ENCODE data around the gene TUBGCP3. TPM values are rescaled to one million over a fixed set of nuclear protein-coding genes. Genes with fewer than 3 reads are reported as not detected.

Gene TUBGCP3
- total and polyA plus RNA-seq, 4 donors = 10.9 to 40.2 (median 26.9) TPM

DNA sequence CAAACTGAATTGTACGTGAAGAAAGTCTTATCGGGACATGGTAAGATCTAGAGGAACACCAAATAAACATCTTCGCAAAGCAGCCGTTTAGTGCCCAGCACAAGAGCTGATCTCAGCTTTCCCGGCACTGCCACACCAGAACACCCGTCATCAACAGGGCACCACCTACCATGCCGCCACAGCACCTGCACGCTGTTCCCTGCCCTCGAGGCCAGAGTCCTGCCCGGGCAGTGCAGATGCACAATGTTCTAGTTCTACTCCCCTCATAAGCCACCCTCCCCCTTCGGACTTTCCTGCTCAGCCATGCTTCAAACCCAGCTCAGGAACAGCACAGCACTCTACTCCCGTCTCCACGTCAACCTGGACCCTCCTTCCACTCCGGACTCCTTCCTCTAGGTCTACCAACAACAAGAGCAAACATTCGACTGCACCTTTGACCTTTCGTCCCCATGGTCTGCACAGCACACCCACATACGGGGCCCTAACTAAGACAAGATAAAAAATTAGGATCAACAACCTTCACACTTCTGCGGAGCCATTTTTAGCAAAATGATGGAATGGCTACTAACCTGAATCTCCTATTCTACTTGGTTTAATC is 25.1 kb downstream of the TUBGCP3 start:
- 91 to 93% methylated on average over 18 of the region's 18 CpGs for WGBS, 2 donors
- Histone ChIP-seq H3K27me3 (ENCODE audit: control insufficient read depth in 3 of 3, insufficient read depth in 3 of 3, low read length in 2 of 3) (no peaks in the 10 kb centered on the region), H3K36me3 (ENCODE audit: control insufficient read depth in 4 of 4, insufficient read depth in 4 of 4, low read length in 4 of 4) (peaks cover 5 to 36% (median 20%) of the 10 kb centered on the region in 4 donors), H3K4me1 (ENCODE audit: control insufficient read depth in 5 of 5, insufficient read depth in 5 of 5, low read length in 5 of 5) (no peaks in the 10 kb centered on the region), H3K9ac (ENCODE audit: insufficient read depth in 1 of 2, low read length in 2 of 2) (no peak overlapping the region), H3K4me3 (no peak overlapping the region), H3K9me3 (ENCODE audit: control insufficient read depth in 4 of 4, insufficient read depth in 3 of 4, low read length in 3 of 4) (no peaks in the 10 kb centered on the region), H3K27ac (ENCODE audit: low read depth in 1 of 2, low read length in 1 of 2) (no peak overlapping the region)
- TF ChIP-seq CTCF (IDR thresholded peaks at IDR 0.05; ENCODE audit: control extremely low read depth, extremely low read depth) = no peak
- ATAC-seq (ENCODE audit: insufficient read depth, low FRiP score) (no peak), DNase-seq (no peak)

DNA sequence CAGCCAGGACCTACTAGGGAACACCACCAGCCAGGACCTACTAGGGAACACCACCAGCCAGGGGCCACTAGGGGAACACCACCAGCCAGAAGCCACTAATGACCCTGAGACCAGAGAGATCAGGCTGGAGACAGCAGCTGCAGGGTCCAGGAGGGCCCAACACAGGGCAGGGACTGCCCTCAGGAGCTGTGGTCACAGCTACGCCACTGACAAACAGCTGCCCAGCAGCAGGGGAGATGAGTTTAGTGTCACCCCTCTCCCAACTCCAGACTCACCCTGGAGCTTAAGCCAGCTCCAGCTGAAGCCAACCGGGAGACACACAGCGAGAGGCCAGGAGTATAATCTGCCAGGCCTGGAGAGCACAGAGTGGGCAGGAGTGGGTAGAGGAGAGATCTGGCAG is 25.7 kb downstream of the TUBGCP3 start:
- DNase-seq (no peak), ATAC-seq (ENCODE audit: insufficient read depth, low FRiP score) (no peak)
- Histone ChIP-seq H3K9ac (ENCODE audit: insufficient read depth in 1 of 2, low read length in 2 of 2) (no peak overlapping the region), H3K27me3 (ENCODE audit: control insufficient read depth in 3 of 3, insufficient read depth in 3 of 3, low read length in 2 of 3) (no peaks in the 10 kb centered on the region), H3K4me3 (no peak overlapping the region), H3K36me3 (ENCODE audit: control insufficient read depth in 4 of 4, insufficient read depth in 4 of 4, low read length in 4 of 4) (peaks cover 6 to 38% (median 18%) of the 10 kb centered on the region in 4 donors), H3K4me1 (ENCODE audit: control insufficient read depth in 5 of 5, insufficient read depth in 5 of 5, low read length in 5 of 5) (no peaks in the 10 kb centered on the region), H3K9me3 (ENCODE audit: control insufficient read depth in 4 of 4, insufficient read depth in 3 of 4, low read length in 3 of 4) (no peaks in the 10 kb centered on the region), H3K27ac (ENCODE audit: low read depth in 1 of 2, low read length in 1 of 2) (no peak overlapping the region)
- TF ChIP-seq CTCF (IDR thresholded peaks at IDR 0.05; ENCODE audit: control extremely low read depth, extremely low read depth) = no peak
- 98 to 100% methylated on average over 3 of the region's 3 CpGs for WGBS, 2 donors

GRCh38 chr13:112561478-112561877 is 26.5 kb downstream of the TUBGCP3 start:
- no peak overlapping the region for H3K4me3 ChIP-seq
- H3K27ac ChIP-seq (ENCODE audit: low read depth in 1 of 2, low read length in 1 of 2) = no peak overlapping the region
- no peak overlapping the region for H3K9ac ChIP-seq (ENCODE audit: insufficient read depth in 1 of 2, low read length in 2 of 2)
- WGBS, 2 donors = 78 to 82% methylated on average over 10 of the region's 10 CpGs
- no peaks in the 10 kb centered on the region for H3K9me3 ChIP-seq (ENCODE audit: control insufficient read depth in 4 of 4, insufficient read depth in 3 of 4, low read length in 3 of 4)
- no peak for TF ChIP-seq CTCF (IDR thresholded peaks at IDR 0.05; ENCODE audit: control extremely low read depth, extremely low read depth)
- DNase-seq (no peak), ATAC-seq (ENCODE audit: insufficient read depth, low FRiP score) (no peak)
- peaks cover 6 to 34% (median 18%) of the 10 kb centered on the region in 4 donors for H3K36me3 ChIP-seq (ENCODE audit: control insufficient read depth in 4 of 4, insufficient read depth in 4 of 4, low read length in 4 of 4)
- H3K27me3 ChIP-seq (ENCODE audit: control insufficient read depth in 3 of 3, insufficient read depth in 3 of 3, low read length in 2 of 3) = no peaks in the 10 kb centered on the region
- H3K4me1 ChIP-seq (ENCODE audit: control insufficient read depth in 5 of 5, insufficient read depth in 5 of 5, low read length in 5 of 5) = no peaks in the 10 kb centered on the region
